HG03342 (cell line): ENCODE results near the gene KHDC4.
"Not testable (repeated sequence)": the region's sequence is repeated elsewhere in the genome, so short reads cannot be mapped to it uniquely, and the experiment has no call there.

ENCODE experiments used
- ATAC-seq: cut with Tn5 transposase; IDR thresholded peaks from one replicate; pipeline ENCODE4 v1.9.1; 2021; ENCODE audit warnings: mild to moderate bottlenecking, moderate library complexity; ENCODE audit not compliant: unreplicated experiment

KHDC4 gene

GRCh38 chr1:155941845-155942531 is 7.8 kb upstream of the KHDC4 start:
- ATAC-seq: no peak

DNA sequence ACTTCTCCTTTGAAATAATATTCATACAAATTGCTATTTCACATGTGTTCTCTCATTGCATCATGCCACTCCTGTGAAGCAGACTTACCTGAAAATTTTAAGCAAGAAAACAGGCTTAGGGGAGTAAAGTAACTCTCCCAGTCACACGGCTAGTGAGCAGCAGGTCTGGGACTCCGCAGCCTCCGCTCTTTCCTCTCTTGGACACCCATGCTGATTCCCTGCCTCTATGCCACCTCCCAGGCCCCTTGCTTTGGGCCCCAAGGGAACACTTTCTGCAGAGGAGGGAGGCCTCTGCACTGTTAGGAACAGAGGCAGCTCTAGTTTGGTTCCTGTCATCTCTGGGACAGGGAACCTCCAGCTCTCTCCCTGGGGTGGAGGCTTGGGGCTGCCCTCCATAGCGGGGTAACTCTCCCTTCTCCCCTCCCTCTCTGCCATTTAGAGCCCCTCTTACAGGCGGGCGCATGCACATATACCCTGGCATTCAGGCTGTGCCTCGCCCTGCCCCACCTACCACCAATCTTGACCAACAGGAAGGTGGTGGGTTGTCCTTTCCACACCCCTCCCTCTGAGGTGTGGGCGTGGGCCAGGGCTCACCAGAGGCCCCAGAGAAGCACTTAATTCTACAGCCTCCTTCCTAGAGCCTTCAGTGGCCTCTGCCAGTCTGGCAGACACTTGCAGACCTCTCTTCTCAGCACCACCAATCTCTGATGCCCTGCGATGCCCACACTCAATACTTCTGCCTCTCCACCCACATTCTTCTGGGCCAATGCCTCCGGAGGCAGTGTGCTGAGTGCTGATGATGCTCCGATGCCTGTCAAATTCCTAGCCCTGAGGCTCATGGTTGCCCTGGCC is 7.0 kb upstream of the KHDC4 start, which contains the start of gene RXFP4:
RXFP4 (plus strand) TSS at position 646 of the 852 bp plus-strand sequence; CDS start at position 718, 72 bp downstream.
- no peak for ATAC-seq

DNA sequence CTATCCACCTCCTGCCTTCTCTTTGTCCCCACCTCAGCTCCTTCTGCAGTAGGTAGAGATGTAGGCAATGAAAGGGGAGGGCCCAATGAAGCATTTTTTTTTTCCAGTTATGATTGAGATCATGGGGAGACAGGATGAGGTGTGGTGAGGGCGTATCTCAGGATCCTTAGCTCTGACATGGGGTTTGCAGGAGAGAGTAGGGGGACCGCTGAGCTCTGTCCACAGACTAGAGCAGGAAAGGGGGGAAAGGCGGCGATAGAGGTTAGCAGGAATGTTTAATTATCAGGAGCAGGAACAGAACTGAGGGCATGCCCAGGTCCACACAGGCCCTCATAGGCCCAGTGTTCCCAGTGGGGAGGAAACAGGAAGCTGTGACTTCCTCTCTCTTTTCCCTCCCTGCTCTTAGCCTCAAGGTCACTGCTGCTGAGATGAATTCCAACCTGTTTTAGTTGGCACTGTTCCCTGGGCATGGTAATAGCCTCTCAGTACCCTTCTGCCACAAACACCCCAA is 6.3 kb upstream of the KHDC4 start:
- no peak for ATAC-seq

DNA sequence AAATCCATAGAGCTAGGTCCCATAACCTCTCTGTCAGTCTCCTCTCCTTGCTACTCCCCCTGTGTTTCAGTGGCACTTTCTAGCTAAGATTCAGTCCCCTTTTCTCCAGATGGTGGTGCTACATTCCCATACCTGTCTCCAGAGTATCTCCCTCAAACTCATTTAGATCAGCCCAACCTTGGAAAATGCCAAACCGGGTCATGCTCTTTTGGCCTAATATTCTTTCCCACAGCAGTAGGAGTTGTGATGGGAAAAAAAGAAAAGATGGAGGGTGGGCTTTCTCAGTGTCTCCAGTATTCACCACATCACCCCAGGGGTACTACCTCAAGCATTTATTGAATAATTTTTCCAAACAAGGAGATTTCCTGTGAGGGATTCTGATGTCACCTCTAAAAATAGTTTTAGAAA is 4.0 kb upstream of the KHDC4 start:
- no peak for ATAC-seq

GRCh38 chr1:155934936-155935590 is 850 bp upstream of the KHDC4 start:
- ATAC-seq: no peak

GRCh38 chr1:155933591-155934096 is 569 bp downstream of the KHDC4 start:
- ATAC-seq: no peak

- ATAC-seq: no peak
These were observed 1.7 kb downstream of the KHDC4 start for GRCh38 chr1:155932487-155932886.

- no peak for ATAC-seq
These were observed 2.1 kb downstream of the KHDC4 start for GRCh38 chr1:155932081-155932480.

DNA sequence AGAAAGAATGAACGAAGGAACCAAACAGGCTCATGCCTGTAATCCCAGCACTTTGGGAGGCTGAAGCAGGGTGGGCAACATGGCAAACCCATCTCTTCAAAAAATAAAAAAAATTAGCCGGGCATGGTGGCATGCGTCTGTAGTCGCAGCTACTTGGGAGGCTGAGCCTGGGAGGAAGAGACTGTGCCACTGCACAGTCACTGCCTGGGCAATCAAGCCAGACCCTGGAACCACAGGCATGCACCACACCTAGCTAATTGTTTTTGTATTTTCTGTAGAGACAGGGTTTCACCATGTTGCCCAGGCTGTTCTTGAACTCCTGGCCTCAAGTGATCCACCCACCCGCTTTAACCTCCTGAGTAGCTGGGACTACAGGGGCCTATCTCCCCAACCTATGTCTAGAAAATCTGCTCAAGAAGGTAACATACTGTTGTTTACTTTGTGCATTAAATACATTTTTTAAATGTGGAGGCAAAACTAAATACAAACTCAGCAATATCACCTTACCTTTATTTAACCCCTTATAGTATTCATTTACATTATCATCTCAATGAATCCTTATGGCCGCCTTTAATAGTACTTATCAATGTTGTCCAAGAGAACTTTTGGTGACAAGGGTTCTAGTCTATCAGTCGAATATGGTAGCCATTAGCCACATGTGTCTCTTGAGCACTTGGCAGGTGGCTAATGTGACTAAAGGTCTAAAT is 2.7 kb downstream of the KHDC4 start:
- no peak for ATAC-seq

DNA sequence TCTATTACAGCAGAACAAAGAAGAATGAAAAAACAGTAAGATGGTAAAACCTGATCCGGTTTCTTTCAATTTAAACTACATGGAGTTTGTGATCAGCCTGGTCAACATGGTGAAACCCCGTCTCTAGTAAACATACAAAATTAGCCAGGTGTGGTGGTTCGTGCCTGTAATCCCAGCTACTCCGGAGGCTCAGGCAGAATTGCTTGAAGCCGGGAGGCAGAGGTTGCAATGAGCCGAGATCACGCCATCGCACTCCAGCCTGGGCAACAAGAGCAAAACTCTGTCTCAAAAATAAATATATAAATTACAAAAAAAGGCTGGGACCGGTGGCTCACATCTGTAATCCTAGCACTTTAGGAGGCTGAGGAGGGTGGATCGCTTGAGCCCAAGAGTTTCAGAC is 3.5 kb downstream of the KHDC4 start:
- ATAC-seq: not testable (repeated sequence)

GRCh38 chr1:155929057-155929456 is 5.2 kb downstream of the KHDC4 start:
- no peak for ATAC-seq

- no peak for ATAC-seq
These were observed 8.7 kb downstream of the KHDC4 start for GRCh38 chr1:155925506-155925905.

GRCh38 chr1:155920717-155921116 is 13.5 kb downstream of the KHDC4 start:
- ATAC-seq: no peak

GRCh38 chr1:155919801-155920200 is 14.4 kb downstream of the KHDC4 start:
- no peak for ATAC-seq

DNA sequence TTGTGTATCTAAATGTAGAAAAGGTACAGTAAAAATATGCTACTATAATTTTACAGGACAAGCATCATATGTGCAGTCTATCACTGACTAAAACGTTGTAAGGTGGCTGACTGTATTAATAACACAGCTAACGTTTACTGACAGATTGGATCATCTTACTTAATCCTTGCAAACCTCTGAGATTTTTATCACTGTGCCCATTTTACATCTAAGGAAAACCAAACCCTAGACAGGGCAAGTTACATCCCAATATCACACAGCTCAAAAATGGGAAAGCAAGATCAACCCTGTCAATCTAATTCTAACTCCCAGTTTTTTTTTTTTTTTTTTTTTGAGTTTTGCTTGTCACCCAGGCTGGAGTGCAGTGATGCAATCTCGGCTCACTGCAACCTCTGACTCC is 15.6 kb downstream of the KHDC4 start:
- no peak for ATAC-seq

DNA sequence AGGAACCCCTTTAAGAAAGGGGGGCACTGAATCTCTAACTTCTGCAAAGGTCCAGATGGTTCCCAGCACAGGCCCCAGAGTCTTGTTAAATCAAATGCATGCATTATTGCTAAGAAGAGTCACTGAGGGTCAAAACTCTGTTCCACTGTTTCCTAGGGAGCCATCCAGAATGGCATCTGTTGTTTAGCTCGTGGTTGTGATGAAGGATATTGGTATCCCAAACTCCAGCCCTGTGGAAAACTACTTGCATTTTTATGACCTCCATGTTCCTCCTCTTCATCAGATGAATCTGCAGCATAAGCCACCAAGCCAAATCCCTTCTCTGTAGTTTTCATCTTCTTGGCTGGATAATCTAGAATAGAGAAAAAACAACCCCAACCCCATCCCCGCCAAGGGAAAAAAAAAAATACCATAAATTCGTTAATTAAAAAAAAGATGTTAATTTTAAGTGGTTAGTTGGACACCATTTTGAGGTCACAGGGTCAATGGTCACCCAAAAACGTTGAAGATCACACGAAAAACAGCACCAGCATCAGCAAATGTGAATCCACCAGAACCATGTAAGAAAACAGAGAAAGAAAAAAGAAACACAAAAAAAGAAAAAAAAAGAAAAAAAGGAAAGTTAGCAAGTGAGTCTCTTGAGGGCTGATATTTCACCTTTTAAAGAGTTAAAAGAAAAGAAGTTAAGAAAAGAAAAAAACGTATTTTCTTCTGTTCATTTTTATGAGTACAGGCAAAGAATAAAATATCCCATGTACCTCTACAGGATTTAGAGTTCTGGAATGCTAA is 20.1 kb downstream of the KHDC4 start:
- no peak for ATAC-seq

GRCh38 chr1:155912056-155912536 is 22.1 kb downstream of the KHDC4 start:
- no peak for ATAC-seq

DNA sequence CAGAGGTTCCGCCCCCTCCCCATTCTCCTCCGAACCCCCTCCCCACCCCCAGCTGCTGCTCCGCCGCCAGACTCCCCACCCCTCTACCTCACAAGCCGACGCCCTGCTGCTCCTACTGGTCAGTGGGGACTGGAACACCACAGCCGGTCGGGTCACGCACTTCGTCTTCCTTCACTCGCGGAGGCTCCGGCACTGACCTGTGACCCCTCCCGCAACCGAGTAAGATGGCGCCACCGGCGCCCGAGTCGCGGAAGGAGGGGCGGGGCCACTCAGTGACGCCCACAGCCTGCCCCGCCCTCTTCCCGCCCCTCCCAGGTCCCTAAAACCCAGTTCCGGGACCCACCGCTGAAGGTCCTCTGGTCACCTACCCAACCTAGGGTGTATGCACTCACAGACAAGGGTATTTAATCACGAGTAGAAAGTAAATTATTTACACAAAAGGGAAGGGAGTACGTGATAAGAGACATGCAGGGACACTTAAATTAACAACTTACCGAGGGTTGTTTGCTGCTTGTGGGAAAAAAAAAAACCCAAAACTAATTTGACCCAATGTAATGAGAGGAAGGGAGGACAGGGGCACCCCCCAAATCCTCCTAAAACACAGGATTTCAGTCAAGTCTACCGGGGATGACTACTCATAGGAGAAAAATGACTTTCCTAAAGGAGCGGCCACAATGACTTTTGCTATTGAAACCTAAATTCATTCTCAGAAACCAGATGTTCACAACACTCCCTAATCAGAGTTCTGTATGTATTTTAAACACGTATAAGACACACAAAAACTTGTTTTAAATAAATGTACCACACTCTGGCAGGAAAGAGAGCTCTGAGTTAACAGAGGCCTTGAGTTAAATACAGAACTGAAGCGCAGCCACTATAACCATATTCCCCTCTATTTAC is 22.8 kb downstream of the KHDC4 start, which contains the start of gene RIT1:
RIT1 (minus strand) TSS at position 194 of the 900 bp plus-strand sequence. CDS start 588 bp downstream, outside the sequence.
- ATAC-seq: peak; percentile 77
